Fibroblast of pulmonary artery (primary cell): Measurements from ENCODE around the gene B4GALT4.

ENCODE experiments used
- DNase-seq: peaks from one replicate; pipeline ENCODE4 v3.0.0-alpha.2; 2010; ENCODE audit warnings: low read depth
- H3K4me3 ChIP-seq: replicated peaks from 2 replicates; pipeline ENCODE4 v1.5.1; 2011; ENCODE audit warnings: low read depth, mild to moderate bottlenecking, control low read depth, low read length, moderate library complexity
- CTCF ChIP-seq: IDR thresholded peaks from 2 replicates; pipeline ENCODE4 v1.5.1; 2011; ENCODE audit warnings: mild to moderate bottlenecking, control low read depth, low read length, inconsistent platforms; ENCODE audit errors: missing control alignments

Gene B4GALT4

GRCh38 chr3:119235151-119235550 lies 5.5 kb downstream of the B4GALT4 start:
- no peak for TF ChIP-seq CTCF
- DNase-seq = peak; percentile 51
- H3K4me3 ChIP-seq = no peak overlapping the region

GRCh38 chr3:119234610-119235009 lies 6.1 kb downstream of the B4GALT4 start:
- H3K4me3 ChIP-seq = no peak overlapping the region
- DNase-seq = no peak
- no peak for TF ChIP-seq CTCF

- no peak for TF ChIP-seq CTCF
- H3K4me3 ChIP-seq = no peak overlapping the region
- DNase-seq = no peak
Measured at GRCh38 chr3:119230745-119231144, 9.9 kb downstream of the B4GALT4 start.

- no peak for DNase-seq
- H3K4me3 ChIP-seq = no peak overlapping the region
- TF ChIP-seq CTCF = no peak
Measured at GRCh38 chr3:119230071-119230470, 10.6 kb downstream of the B4GALT4 start.

GRCh38 chr3:119229190-119229589 lies 11.5 kb downstream of the B4GALT4 start:
- TF ChIP-seq CTCF = no peak
- no peak overlapping the region for H3K4me3 ChIP-seq
- no peak for DNase-seq

GRCh38 chr3:119228373-119229145 lies 12.1 kb downstream of the B4GALT4 start:
- no peak overlapping the region for H3K4me3 ChIP-seq
- TF ChIP-seq CTCF = no peak
- DNase-seq = no peak
